H1 (cell line): Measurements from ENCODE around the gene DTD1. TPM values are rescaled to one million over a fixed set of nuclear protein-coding genes. Genes with fewer than 3 reads are reported as not detected.

ENCODE experiments used
- CTCF ChIA-PET: fragments of 300-600 bp; sonication (Branson Sonifier 250); formaldehyde crosslinking; loops from one replicate; lab custom pipeline; 2021; ENCODE audit not compliant: partially characterized antibody; lab: Charles Lee
- POLR2A ChIA-PET: fragments of 300-600 bp; sonication (Branson Sonifier 250); formaldehyde crosslinking; loops from one replicate; lab custom pipeline; 2021; ENCODE audit warnings: inconsistent platforms; ENCODE audit not compliant: partially characterized antibody; lab: Charles Lee
- DNase-seq, 2 experiments: peaks; one replicate each; pipeline versions ENCODE4 v3.0.0 to v3.0.0-alpha.2; 2010 to 2022; ENCODE audit warnings: low spot score in 2 of 2, low read depth in 1 of 2, mixed read lengths in 1 of 2
- FAIRE-seq: peaks from 2 replicates; lab custom pipeline; 2011; peaks lifted over from hg19 to GRCh38; lab: Jason Lieb, UNC
- H2AFZ ChIP-seq: 2 replicates; pipeline ENCODE4 v1.8.1; 2012; ENCODE audit warnings: low read length, inconsistent platforms
- H2AK5ac ChIP-seq: 2 replicates; pipeline ENCODE4 v1.6.1; 2013; ENCODE audit warnings: low read depth, low read length
- H2BK120ac ChIP-seq: replicated peaks from 2 replicates; pipeline ENCODE3; 2013; ENCODE audit warnings: low read depth, low read length, inconsistent platforms
- H2BK12ac ChIP-seq: 2 replicates; pipeline ENCODE4 v1.6.1; 2013; ENCODE audit warnings: low read depth, low read length
- H2BK15ac ChIP-seq: 2 replicates; pipeline ENCODE4 v1.6.1; 2013; ENCODE audit warnings: low read length
- H2BK20ac ChIP-seq: 2 replicates; pipeline ENCODE4 v1.6.1; 2013; ENCODE audit warnings: low read length
- H2BK5ac ChIP-seq: 2 replicates; pipeline ENCODE4 v1.6.1; 2013; ENCODE audit warnings: low read depth, low read length
- H3K14ac ChIP-seq: 2 replicates; pipeline ENCODE4 v1.6.1; 2013; ENCODE audit warnings: inconsistent platforms; ENCODE audit not compliant: insufficient read length
- H3K18ac ChIP-seq: 2 replicates; pipeline ENCODE4 v1.6.1; 2013; ENCODE audit warnings: low read length; ENCODE audit errors: extremely low read depth
- H3K23ac ChIP-seq: 2 replicates; pipeline ENCODE4 v1.6.1; 2013; ENCODE audit warnings: inconsistent platforms; ENCODE audit not compliant: insufficient read length
- H3K23me2 ChIP-seq: 2 replicates; pipeline ENCODE4 v1.6.1; 2013; ENCODE audit warnings: low read depth, low read length
- H3K27ac ChIP-seq: 2 replicates; pipeline ENCODE4 v1.6.1; 2011; ENCODE audit warnings: low read depth, low read length, inconsistent platforms
- H3K27me3 ChIP-seq, 4 experiments: replicated peaks in 1 of 4; 1 replicate in 1 of 4; 2 replicates in 3 of 4; pipeline versions ENCODE4 v1.6.1 to v1.8.1; 2011 to 2013; ENCODE audit warnings: low read length in 3 of 4, mild to moderate bottlenecking in 3 of 4, inconsistent platforms in 2 of 4, mixed read lengths in 2 of 4, moderate library complexity in 1 of 4; ENCODE audit not compliant: control insufficient read depth in 3 of 4, insufficient read depth in 3 of 4; ENCODE audit errors: extremely low read depth in 1 of 4
- H3K36me3 ChIP-seq, 4 experiments: 2 replicates each; pipeline versions ENCODE4 v1.6.1 to v1.8.1; 2011 to 2013; ENCODE audit warnings: mild to moderate bottlenecking in 4 of 4, low read length in 3 of 4, moderate library complexity in 2 of 4, control low read depth in 1 of 4, inconsistent platforms in 1 of 4; ENCODE audit not compliant: insufficient read depth in 4 of 4, control insufficient read depth in 2 of 4
- H3K4ac ChIP-seq: replicated peaks from 2 replicates; pipeline ENCODE3; 2013; ENCODE audit warnings: low read length, low read depth, mixed read lengths, inconsistent platforms; ENCODE audit not compliant: insufficient read length
- H3K4me1 ChIP-seq, 4 experiments: replicated peaks in 1 of 4; 1 replicate in 1 of 4; 2 replicates in 3 of 4; pipeline versions ENCODE4 v1.6.1 to v1.8.1; 2011 to 2013; ENCODE audit warnings: low read length in 3 of 4, inconsistent platforms in 2 of 4, mixed read lengths in 1 of 4; ENCODE audit not compliant: insufficient read depth in 4 of 4, control insufficient read depth in 3 of 4
- H3K4me2 ChIP-seq, 2 experiments: 2 replicates each; pipeline versions ENCODE4 v1.6.1 to v1.8.1; 2011 to 2013; ENCODE audit warnings: low read depth in 2 of 2, low read length in 2 of 2, control low read depth in 1 of 2, inconsistent platforms in 1 of 2, mild to moderate bottlenecking in 1 of 2; ENCODE audit not compliant: insufficient read depth in 1 of 2
- H3K4me3 ChIP-seq, 4 experiments: fragments of 200-600, 300-600 bp in 1 of 4; sonication (generic), shearing (Covaris generic), sonication (Bioruptor Twin) in 1 of 4; 2 replicates each; pipeline versions ENCODE4 v1.5.1 to v1.8.1; 2011 to 2016; ENCODE audit warnings: low read length in 4 of 4, low read depth in 3 of 4, control low read depth in 2 of 4, inconsistent platforms in 2 of 4, mild to moderate bottlenecking in 2 of 4, mixed read lengths in 1 of 4, moderate library complexity in 1 of 4; ENCODE audit not compliant: insufficient read depth in 2 of 4; ENCODE audit errors: extremely low read depth in 1 of 4
- H3K56ac ChIP-seq: replicated peaks from 2 replicates; pipeline ENCODE3; 2013; ENCODE audit warnings: low read depth, mild to moderate bottlenecking, mixed read lengths, low read length, inconsistent platforms; ENCODE audit not compliant: insufficient read length
- H3K79me1 ChIP-seq: 2 replicates; pipeline ENCODE4 v1.6.1; 2013; ENCODE audit warnings: low read depth, low read length, control low read depth
- H3K79me2 ChIP-seq, 2 experiments: 2 replicates each; pipeline versions ENCODE4 v1.6.1 to v1.8.1; 2012 to 2013; ENCODE audit warnings: low read length in 2 of 2, mild to moderate bottlenecking in 2 of 2, inconsistent platforms in 1 of 2; ENCODE audit not compliant: insufficient read depth in 2 of 2, control insufficient read depth in 1 of 2
- H3K9ac ChIP-seq, 4 experiments: replicated peaks in 1 of 4; 1 replicate in 1 of 4; 2 replicates in 3 of 4; pipeline versions ENCODE4 v1.6.1 to v1.8.1; 2011 to 2013; ENCODE audit warnings: low read depth in 3 of 4, low read length in 3 of 4, control low read depth in 2 of 4, mild to moderate bottlenecking in 2 of 4, moderate library complexity in 2 of 4, inconsistent platforms in 1 of 4; ENCODE audit errors: extremely low read depth in 1 of 4
- H3K9me3 ChIP-seq, 2 experiments: 2 replicates each; pipeline versions ENCODE4 v1.6.1 to v1.8.1; 2012 to 2013; ENCODE audit warnings: mild to moderate bottlenecking in 2 of 2, moderate library complexity in 2 of 2, control low read depth in 1 of 2, inconsistent platforms in 1 of 2, low read depth in 1 of 2, low read length in 1 of 2, mixed read lengths in 1 of 2; ENCODE audit not compliant: insufficient read depth in 2 of 2
- H4K20me1 ChIP-seq, 2 experiments: replicated peaks in 1 of 2; 2 replicates each; pipeline versions ENCODE3 to v1.8.1; 2011 to 2013; ENCODE audit warnings: inconsistent platforms in 2 of 2, low read length in 2 of 2, mild to moderate bottlenecking in 1 of 2; ENCODE audit not compliant: insufficient read depth in 2 of 2, control insufficient read depth in 1 of 2
- H4K5ac ChIP-seq: 2 replicates; pipeline ENCODE4 v1.6.1; 2013; ENCODE audit warnings: low read length, low read depth, mixed read lengths, inconsistent platforms; ENCODE audit not compliant: insufficient read length
- H4K8ac ChIP-seq: 2 replicates; pipeline ENCODE4 v1.8.0; 2013; ENCODE audit warnings: mild to moderate bottlenecking, moderate library complexity, low read length, inconsistent platforms; ENCODE audit not compliant: insufficient read depth; ENCODE audit errors: extremely low read depth
- H4K91ac ChIP-seq: replicated peaks from 2 replicates; pipeline ENCODE3; 2013; ENCODE audit warnings: low read length, mixed read lengths, inconsistent platforms; ENCODE audit not compliant: insufficient read length
- CEBPB ChIP-seq: IDR thresholded peaks from 2 replicates; pipeline ENCODE4 v1.6.1; 2012; ENCODE audit warnings: low read depth, low read length
- CTBP2 ChIP-seq: IDR thresholded peaks from 2 replicates; pipeline ENCODE4 v1.7.0; 2011; ENCODE audit warnings: borderline replicate concordance, mild to moderate bottlenecking, moderate library complexity, mixed read lengths, low read length; ENCODE audit not compliant: insufficient read depth, insufficient read length
- CTCF ChIP-seq, 3 experiments: IDR thresholded peaks; 1 replicate in 2 of 3; 2 replicates in 1 of 3; pipeline versions ENCODE4 v1.5.1 to v1.6.1; 2011; ENCODE audit warnings: low read length in 3 of 3, mild to moderate bottlenecking in 3 of 3, inconsistent platforms in 2 of 3, low read depth in 1 of 3, moderate library complexity in 1 of 3; ENCODE audit not compliant: insufficient read depth in 1 of 3; ENCODE audit errors: control extremely low read depth in 1 of 3
- E2F6 ChIP-seq: IDR thresholded peaks from 2 replicates; pipeline ENCODE4 v1.6.1; 2012; ENCODE audit warnings: inconsistent platforms
- EGR1 ChIP-seq: IDR thresholded peaks from 2 replicates; pipeline ENCODE4 v1.6.1; 2011; ENCODE audit warnings: low read depth, low read length, borderline replicate concordance
- GTF2F1 ChIP-seq: IDR thresholded peaks from 2 replicates; pipeline ENCODE4 v1.6.1; 2012; ENCODE audit warnings: low read depth, low read length, improper control_type of control experiment, borderline replicate concordance
- JUN ChIP-seq: IDR thresholded peaks from 2 replicates; pipeline ENCODE4 v1.6.1; 2011; ENCODE audit warnings: low read depth, mild to moderate bottlenecking, improper control_type of control experiment, low read length
- MAFK ChIP-seq: IDR thresholded peaks from 2 replicates; pipeline ENCODE4 v1.6.1; 2012; ENCODE audit warnings: low read depth, mild to moderate bottlenecking, improper control_type of control experiment, low read length
- PHF8 ChIP-seq: fragments of 200-600 bp; sonication (generic); conservative IDR thresholded peaks from 2 replicates; pipeline ENCODE4 v1.7.1; 2012; ENCODE audit warnings: low read depth, mild to moderate bottlenecking, inconsistent platforms, low read length, moderate library complexity
- SUZ12 ChIP-seq: fragments of 200-600 bp; sonication (generic); IDR thresholded peaks from 2 replicates; pipeline ENCODE4 v1.6.1; 2012; ENCODE audit warnings: mild to moderate bottlenecking, inconsistent platforms, low read length, moderate library complexity, mixed read lengths
- WGBS, 2 experiments: shearing (Covaris generic) in 1 of 2; methylation state at CpG; one replicate each; pipeline versions ENCODE4 v1.1.6 to v1.1.7; 2013 to 2015; ENCODE audit warnings: low lambda C conversion rate in 2 of 2, mixed read lengths in 2 of 2, inconsistent platforms in 1 of 2, low coverage in 1 of 2, missing lambda C conversion rate in 1 of 2; ENCODE audit not compliant: insufficient replicate concordance in 2 of 2, insufficient coverage in 1 of 2, insufficient read length in 1 of 2; ENCODE audit errors: extremely low coverage in 1 of 2, missing lambda C conversion rate in 1 of 2; 5-methylcytosine and 5-hydroxymethylcytosine counted together
- polyA plus RNA-seq, 7 experiments: library from polyadenylated mRNA; depleted of rRNA in 3 of 7; stranded (reverse) in 5 of 7; unstranded in 2 of 7; fragments of >200 nt in 5 of 7; fragments of 200-250 nt in 2 of 7; gene quantifications; 1 replicate in 5 of 7; 2 replicates in 1 of 7; 4 replicates in 1 of 7; pipeline versions ENCODE4 v1.2.1 to v1.2.3, GENCODE V29; 2011 to 2013; ENCODE audit warnings: missing spikeins in 2 of 7, mixed read lengths in 2 of 7
- total RNA-seq: library from RNA; stranded (reverse); fragmentation: NEBNext Ultra II Directional; extraction: Animal tissue kit (Norgen Biotek cat#: 25700); gene quantifications from 2 replicates; pipeline ENCODE4 v1.2.1, GENCODE V29; 2021

The DTD1 gene
- total and polyA plus RNA-seq, 2 of the 8 experiments (the other 6 are each of a cell fraction or from before 2014, with no cell fraction given) = 49.7 to 66.6 TPM

GRCh38 chr20:18721551-18722115, 133.8 kb downstream of the DTD1 start:
- CTCF ChIA-PET = interaction anchor here (1.1 kb wide), 1 partner anchor 89 kb away, joined by 3 read pairs; no protein-coding TSS in a partner anchor
- Histone ChIP-seq H3K4me2 (no peak overlapping the region), H2AK5ac (no peak overlapping the region), H3K79me1 (peaks cover 3% of the 10 kb centered on the region; the same call in 1 of the 2 replicates), H3K23ac (no peak overlapping the region), H3K36me3 (peaks cover 0 to 3% (median 0%) of the 10 kb centered on the region in 4 experiments; a peak in 1 of 8 replicates), H2AFZ (no peak overlapping the region), H2BK20ac (no peak overlapping the region), H2BK12ac (no peak overlapping the region), H4K20me1 (no peaks in the 10 kb centered on the region), H2BK15ac (no peak overlapping the region), H3K27ac (no peak overlapping the region), H3K14ac (no peak overlapping the region), H3K27me3 (no peaks in the 10 kb centered on the region), H3K4ac (no peak overlapping the region), H3K9ac (no peak overlapping the region), H3K9me3 (no peaks in the 10 kb centered on the region), H3K79me2 (no peaks in the 10 kb centered on the region), H2BK5ac (no peak overlapping the region), H2BK120ac (no peak overlapping the region), H3K56ac (no peak overlapping the region), H3K4me3 (no peak overlapping the region), H3K18ac (no peak overlapping the region), H4K8ac (no peak overlapping the region), H4K5ac (no peak overlapping the region), H3K23me2 (no peaks in the 10 kb centered on the region), H4K91ac (no peak overlapping the region), H3K4me1 (no peaks in the 10 kb centered on the region)
- FAIRE-seq (no peak), DNase-seq (no peak)
- WGBS, 2 experiments = 86% methylated on average over 9 of the region's 9 CpGs; no CpG with 5 or more reads in 1 of the 2 experiments
- POLR2A ChIA-PET = no interaction called here
- no peak for TF ChIP-seq GTF2F1
- no peak for TF ChIP-seq JUN
- no peak for TF ChIP-seq PHF8
- TF ChIP-seq CTCF (IDR thresholded peaks at IDR 0.05; ENCODE audit: control extremely low read depth in 1 of 3, insufficient read depth in 1 of 3, low read depth in 1 of 3, low read length in 3 of 3) = no peak
- no peak for TF ChIP-seq E2F6
- no peak for TF ChIP-seq CTBP2
- TF ChIP-seq MAFK = no peak
- TF ChIP-seq CEBPB = no peak
- no peak for TF ChIP-seq SUZ12
- no peak for TF ChIP-seq EGR1
